Ovary (tissue), 3 donors: ENCODE data around the gene CREBRF.

Source experiments
- CTCF ChIP-seq, 3 donors: fragments of 450-650 bp in 2 of 3; fragments of 200-600 bp in 1 of 3; IDR thresholded peaks; one replicate each; pipeline versions ENCODE4 v1.5.1 to v1.8.0; 2016 to 2022; ENCODE audit warnings: antibody characterized with exemption in 3 of 3, mild to moderate bottlenecking in 1 of 3
- EP300 ChIP-seq: sonication (generic); formaldehyde crosslinking; IDR thresholded peaks from one replicate; pipeline ENCODE4 v1.6.1; 2017; ENCODE audit warnings: antibody characterized with exemption
- POLR2A ChIP-seq: fragments of 450-650 bp; IDR thresholded peaks from one replicate; pipeline ENCODE4 v1.6.1; 2017; ENCODE audit warnings: antibody characterized with exemption, mild to moderate bottlenecking, moderate library complexity
- donor health status: DM: no; HTN: no; CAD: no.

- no peak for TF ChIP-seq CTCF (IDR thresholded peaks at IDR 0.05)
- TF ChIP-seq EP300 = no peak
- TF ChIP-seq POLR2A = no peak
Measured at GRCh38 chr5:173165177-173166016, 109.2 kb downstream of the CREBRF start.
